Endothelial cell of umbilical vein (primary cell): ENCODE results near the gene ADAMTSL2. TPM values are rescaled to one million over a fixed set of nuclear protein-coding genes. Genes with fewer than 3 reads are reported as not detected.

Experiments
- BruUV-seq: library from RNA; stranded (reverse); fragments of 400-500 nt; replicated peaks from 2 replicates; lab custom pipeline; 2021; lab: Mats Ljungman, UMichigan
- CTCF ChIA-PET: fragments of 300-600, 350-600 bp; sonication (Branson Sonifier 250); formaldehyde crosslinking; loops from one replicate; lab custom pipeline; 2021; ENCODE audit warnings: antibody characterized with exemption, inconsistent platforms; lab: Charles Lee
- POLR2A ChIA-PET: fragments of 300-600, 350-600 bp; sonication (Branson Sonifier 250); formaldehyde crosslinking; loops from one replicate; lab custom pipeline; 2021; ENCODE audit warnings: antibody characterized with exemption, inconsistent platforms; lab: Charles Lee
- DNase-seq: peaks from one replicate; pipeline ENCODE4 v3.0.0-alpha.2; 2011; ENCODE audit warnings: low read depth, low spot score
- FAIRE-seq: peaks from 2 replicates; lab custom pipeline; 2011; peaks lifted over from hg19 to GRCh38; lab: Jason Lieb, UNC
- H2AFZ ChIP-seq: 2 replicates; pipeline ENCODE4 v1.6.0; 2012; ENCODE audit warnings: low read depth, low read length, control low read depth, inconsistent platforms
- H3K27ac ChIP-seq: 2 replicates; pipeline ENCODE4 v1.5.1; 2011; ENCODE audit warnings: low read depth, mild to moderate bottlenecking, control low read depth, low read length, moderate library complexity; ENCODE audit not compliant: insufficient read depth
- H3K27me3 ChIP-seq, 2 experiments: 2 replicates each; pipeline versions ENCODE4 v1.6.0 to v1.6.1; 2011; ENCODE audit warnings: low read length in 2 of 2, mixed read lengths in 1 of 2; ENCODE audit not compliant: control insufficient read depth in 2 of 2, insufficient read depth in 2 of 2
- H3K36me3 ChIP-seq, 2 experiments: 2 replicates in 1 of 2; 3 replicates in 1 of 2; pipeline ENCODE4 v1.5.1; 2011; ENCODE audit warnings: low read length in 2 of 2, mild to moderate bottlenecking in 1 of 2, moderate library complexity in 1 of 2; ENCODE audit not compliant: control insufficient read depth in 2 of 2, insufficient read depth in 2 of 2; ENCODE audit errors: extremely low read depth in 1 of 2
- H3K4me1 ChIP-seq: 3 replicates; pipeline ENCODE4 v1.5.1; 2011; ENCODE audit warnings: mild to moderate bottlenecking, low read length; ENCODE audit not compliant: control insufficient read depth, insufficient read depth; ENCODE audit errors: extremely low read depth
- H3K4me2 ChIP-seq: 2 replicates; pipeline ENCODE4 v1.6.1; 2011; ENCODE audit warnings: low read length, control low read depth, mixed read lengths; ENCODE audit not compliant: insufficient read depth
- H3K4me3 ChIP-seq, 3 experiments: fragments of 200-600 bp in 1 of 3; sonication (generic), shearing (Covaris generic) in 1 of 3; replicated peaks in 1 of 3; 2 replicates each; pipeline ENCODE4 v1.5.1; 2011 to 2016; ENCODE audit warnings: control low read depth in 3 of 3, low read length in 3 of 3, mild to moderate bottlenecking in 2 of 3, inconsistent platforms in 1 of 3, low read depth in 1 of 3, moderate library complexity in 1 of 3; ENCODE audit not compliant: insufficient read depth in 1 of 3
- H3K79me2 ChIP-seq: 2 replicates; pipeline ENCODE4 v1.6.0; 2012; ENCODE audit warnings: low read length, inconsistent platforms; ENCODE audit not compliant: control insufficient read depth, insufficient read depth
- H3K9ac ChIP-seq: replicated peaks from 2 replicates; pipeline ENCODE3; 2011; ENCODE audit warnings: low read length, control low read depth; ENCODE audit not compliant: insufficient read depth; ENCODE audit errors: extremely low read depth
- H3K9me1 ChIP-seq: replicated peaks from 3 replicates; pipeline ENCODE4 v1.6.0; 2011; ENCODE audit warnings: mild to moderate bottlenecking, low read length; ENCODE audit not compliant: control insufficient read depth, insufficient read depth; ENCODE audit errors: extremely low read depth
- H3K9me3 ChIP-seq: replicated peaks from 2 replicates; pipeline ENCODE4 v1.5.1; 2012; ENCODE audit warnings: low read length, inconsistent platforms; ENCODE audit not compliant: control insufficient read depth, insufficient read depth
- H4K20me1 ChIP-seq: replicated peaks from 2 replicates; pipeline ENCODE3; 2011; ENCODE audit warnings: mild to moderate bottlenecking, low read length; ENCODE audit not compliant: control insufficient read depth, insufficient read depth; ENCODE audit errors: extremely low read depth
- EZH2 ChIP-seq: IDR thresholded peaks from 2 replicates; pipeline ENCODE4 v1.6.1; 2012; ENCODE audit warnings: borderline replicate concordance, low read depth, mild to moderate bottlenecking, moderate library complexity, low read length, inconsistent platforms; ENCODE audit not compliant: severe bottlenecking
- FOS ChIP-seq: IDR thresholded peaks from 2 replicates; pipeline ENCODE4 v1.6.1; 2011; ENCODE audit warnings: mild to moderate bottlenecking, low read length, moderate library complexity, borderline replicate concordance; ENCODE audit not compliant: insufficient read depth
- JUN ChIP-seq: IDR thresholded peaks from 2 replicates; pipeline ENCODE4 v1.6.1; 2011; ENCODE audit warnings: borderline replicate concordance, low read depth; ENCODE audit not compliant: insufficient read length, insufficient read depth
- MYC ChIP-seq: IDR thresholded peaks from one replicate; pipeline ENCODE4 v1.6.1; 2011; ENCODE audit warnings: mild to moderate bottlenecking, low read depth, low read length
- POLR2AphosphoS5 ChIP-seq: IDR thresholded peaks from 2 replicates; pipeline ENCODE4 v1.6.1; 2012; ENCODE audit warnings: low read depth, mild to moderate bottlenecking, control low read depth, low read length, moderate library complexity; ENCODE audit not compliant: insufficient read depth
- dilution Hi-C: fragments of 300-500 bp; cut with MboI; formaldehyde crosslinking; loops from one replicate; pipeline ENCODE4 v1.15.0; 2019; ENCODE audit warnings: low sequenced_read_pairs; ENCODE audit not compliant: extremely low pct_ligation_motif_present
- intact Hi-C: fragments of 100-400 bp; cut with micrococcal nuclease; formaldehyde crosslinking; loops from one replicate; pipeline ENCODE4 v1.10.0; 2022
- polyA plus RNA-seq, 4 experiments: library from polyadenylated mRNA; depleted of rRNA in 3 of 4; stranded (reverse) in 3 of 4; unstranded in 1 of 4; fragments of >200 nt; gene quantifications; 2 replicates each; pipeline versions ENCODE4 v1.2.1 to v1.2.3, GENCODE V29; 2011 to 2012; ENCODE audit warnings: missing spikeins in 1 of 4
- total RNA-seq: library from RNA; stranded (reverse); gene quantifications from 2 replicates; pipeline ENCODE4 v1.2.3, GENCODE V29; 2021
- TF ChIP-seq, protein P1 (sequence below), 2 donors: IDR thresholded peaks; 1 replicate in 1 of 2; 2 replicates in 1 of 2; pipeline ENCODE4 v1.5.1; 2011; ENCODE audit warnings: low read length in 2 of 2, mild to moderate bottlenecking in 2 of 2, moderate library complexity in 2 of 2, control low read depth in 1 of 2, inconsistent platforms in 1 of 2, low read depth in 1 of 2; ENCODE audit not compliant: insufficient read depth in 1 of 2; ENCODE audit errors: extremely low read depth in 1 of 2
- TF ChIP-seq, protein P2 (sequence below): IDR thresholded peaks from 2 replicates; pipeline ENCODE4 v1.6.1; 2011; ENCODE audit not compliant: insufficient read depth, insufficient read length

ADAMTSL2 gene
- total and polyA plus RNA-seq, 2 donors (not counting 3 experiments of a cell fraction or from before 2014, with no cell fraction given): not detected

DNA sequence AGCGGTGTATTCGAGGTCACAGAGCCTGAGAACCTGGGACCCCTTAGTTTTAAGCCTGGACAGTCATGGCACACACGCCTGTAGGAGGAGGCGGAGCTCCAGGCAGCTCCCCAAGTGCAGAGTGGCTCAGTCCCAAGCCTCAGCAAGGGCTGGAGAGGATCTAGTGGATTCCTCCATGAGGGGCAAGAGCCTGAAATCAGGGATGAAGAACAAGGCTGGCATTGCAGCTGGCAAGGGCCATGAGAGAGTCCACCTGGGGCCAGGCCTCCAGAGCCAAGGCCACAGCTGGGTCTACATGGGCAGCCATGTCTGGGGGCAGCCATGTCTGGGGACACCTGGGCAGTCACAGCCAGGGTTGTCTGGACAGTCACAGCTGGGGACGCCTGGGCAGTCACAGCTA is 21.9 kb downstream of the ADAMTSL2 start:
- Histone ChIP-seq H2AFZ (no peak overlapping the region), H3K9ac (no peak overlapping the region), H3K27ac (no peak overlapping the region), H3K4me3 (no peak overlapping the region), H3K36me3 (no peaks in the 10 kb centered on the region), H3K4me2 (no peak overlapping the region), H3K27me3 (no peaks in the 10 kb centered on the region), H4K20me1 (no peaks in the 10 kb centered on the region), H3K4me1 (peaks cover 14% of the 10 kb centered on the region), H3K9me3 (no peaks in the 10 kb centered on the region), H3K79me2 (no peaks in the 10 kb centered on the region), H3K9me1 (no peaks in the 10 kb centered on the region)
- intact Hi-C loops: no loop called here
- TF ChIP-seq, protein P1, sequence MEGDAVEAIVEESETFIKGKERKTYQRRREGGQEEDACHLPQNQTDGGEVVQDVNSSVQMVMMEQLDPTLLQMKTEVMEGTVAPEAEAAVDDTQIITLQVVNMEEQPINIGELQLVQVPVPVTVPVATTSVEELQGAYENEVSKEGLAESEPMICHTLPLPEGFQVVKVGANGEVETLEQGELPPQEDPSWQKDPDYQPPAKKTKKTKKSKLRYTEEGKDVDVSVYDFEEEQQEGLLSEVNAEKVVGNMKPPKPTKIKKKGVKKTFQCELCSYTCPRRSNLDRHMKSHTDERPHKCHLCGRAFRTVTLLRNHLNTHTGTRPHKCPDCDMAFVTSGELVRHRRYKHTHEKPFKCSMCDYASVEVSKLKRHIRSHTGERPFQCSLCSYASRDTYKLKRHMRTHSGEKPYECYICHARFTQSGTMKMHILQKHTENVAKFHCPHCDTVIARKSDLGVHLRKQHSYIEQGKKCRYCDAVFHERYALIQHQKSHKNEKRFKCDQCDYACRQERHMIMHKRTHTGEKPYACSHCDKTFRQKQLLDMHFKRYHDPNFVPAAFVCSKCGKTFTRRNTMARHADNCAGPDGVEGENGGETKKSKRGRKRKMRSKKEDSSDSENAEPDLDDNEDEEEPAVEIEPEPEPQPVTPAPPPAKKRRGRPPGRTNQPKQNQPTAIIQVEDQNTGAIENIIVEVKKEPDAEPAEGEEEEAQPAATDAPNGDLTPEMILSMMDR (IDR thresholded peaks at IDR 0.05; ENCODE audit: extremely low read depth in 1 of 2, insufficient read depth in 1 of 2, low read depth in 1 of 2, low read length in 2 of 2): no peak
- TF ChIP-seq MYC (no peak), POLR2AphosphoS5 (no peak), JUN (no peak), EZH2 (no peak), FOS (no peak)
- TF ChIP-seq, protein P2, sequence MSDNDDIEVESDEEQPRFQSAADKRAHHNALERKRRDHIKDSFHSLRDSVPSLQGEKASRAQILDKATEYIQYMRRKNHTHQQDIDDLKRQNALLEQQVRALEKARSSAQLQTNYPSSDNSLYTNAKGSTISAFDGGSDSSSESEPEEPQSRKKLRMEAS: no peak
- BruUV-seq: no TSS peak
- FAIRE-seq: no peak
- no peak for DNase-seq
- CTCF ChIA-PET: no interaction called here
- dilution Hi-C loops: no loop called here
- POLR2A ChIA-PET: no interaction called here
